ENCODE measurements around the gene CYP19A1.

GRCh38 chr15:51270706-51271105 lies 67.7 kb downstream of the CYP19A1 start:
- TF ChIP-seq EZH2 (IDR thresholded peaks at IDR 0.05; ENCODE audit: borderline replicate concordance, low read length) (no peak), CTCF (IDR thresholded peaks at IDR 0.05; ENCODE audit: low read length) (no peak)

Measured in OCI-LY1 (cell line).